IMR-90 (cell line): ENCODE measurements around the gene RPS5. TPM values are rescaled to one million over a fixed set of nuclear protein-coding genes. Genes with fewer than 3 reads are reported as not detected.

ENCODE experiments used
- ATAC-seq: fragments of 200-7000 bp; cut with Tn5 transposase; 2 replicates; pipeline ENCODE4 v1.9.1; 2020; ENCODE audit warnings: low read depth, mild to moderate bottlenecking, moderate library complexity
- BruUV-seq: library from RNA; stranded (reverse); fragments of 400-500 nt; replicated peaks from 2 replicates; lab custom pipeline; 2021; lab: Mats Ljungman, UMichigan
- CTCF ChIA-PET: fragments of 300-600 bp; formaldehyde crosslinking; extraction: SDS; loops from one replicate; lab custom pipeline; 2021; ENCODE audit warnings: antibody characterized with exemption; lab: Yijun Ruan, JAX
- POLR2A ChIA-PET: fragments of 300-600 bp; sonication (Branson Sonifier 250); formaldehyde crosslinking; loops from one replicate; lab custom pipeline; 2022; ENCODE audit warnings: antibody characterized with exemption; ENCODE audit not compliant: unreplicated experiment; lab: Charles Lee
- DNase-seq: peaks from one replicate; pipeline ENCODE4 v3.0.0; 2013
- H2AFZ ChIP-seq: replicated peaks from 2 replicates; pipeline ENCODE3; 2013; ENCODE audit warnings: low read length, mild to moderate bottlenecking; ENCODE audit not compliant: poor library complexity
- H2AK5ac ChIP-seq: 2 replicates; pipeline ENCODE4 v1.6.1; 2013; ENCODE audit warnings: low read depth, low read length, inconsistent platforms
- H2AK9ac ChIP-seq: replicated peaks from 2 replicates; pipeline ENCODE3; 2013; ENCODE audit warnings: mild to moderate bottlenecking, low read depth, low read length, moderate library complexity; ENCODE audit not compliant: poor library complexity
- H2BK120ac ChIP-seq: 2 replicates; pipeline ENCODE4 v1.6.1; 2013; ENCODE audit warnings: low read depth, low read length, inconsistent platforms
- H2BK15ac ChIP-seq: 3 replicates; pipeline ENCODE4 v1.6.1; 2013; ENCODE audit warnings: low read depth, low read length, inconsistent platforms
- H2BK20ac ChIP-seq: 2 replicates; pipeline ENCODE4 v1.6.1; 2013; ENCODE audit warnings: low read depth, mild to moderate bottlenecking, inconsistent platforms, low read length, moderate library complexity
- H2BK5ac ChIP-seq: 2 replicates; pipeline ENCODE4 v1.6.1; 2013; ENCODE audit warnings: mild to moderate bottlenecking, low read depth, low read length, inconsistent platforms; ENCODE audit not compliant: poor library complexity, severe bottlenecking
- H3K14ac ChIP-seq: replicated peaks from 2 replicates; pipeline ENCODE4 v1.6.1; 2013; ENCODE audit warnings: low read depth, low read length, inconsistent platforms
- H3K18ac ChIP-seq: 2 replicates; pipeline ENCODE4 v1.6.1; 2013; ENCODE audit warnings: low read depth, low read length, control low read depth
- H3K23ac ChIP-seq: 2 replicates; pipeline ENCODE4 v1.6.1; 2013; ENCODE audit warnings: low read depth, low read length, inconsistent platforms
- H3K27ac ChIP-seq: 2 replicates; pipeline ENCODE4 v1.5.1; 2013; ENCODE audit warnings: mild to moderate bottlenecking, control low read depth, low read length; ENCODE audit not compliant: insufficient read depth
- H3K27me3 ChIP-seq: 2 replicates; pipeline ENCODE4 v1.6.1; 2013; ENCODE audit warnings: low read length; ENCODE audit not compliant: control insufficient read depth, insufficient read depth
- H3K36me3 ChIP-seq: 2 replicates; pipeline ENCODE4 v1.6.1; 2013; ENCODE audit warnings: low read length, mixed read lengths; ENCODE audit not compliant: control insufficient read depth, insufficient read depth
- H3K4ac ChIP-seq: 2 replicates; pipeline ENCODE4 v1.6.1; 2013; ENCODE audit warnings: low read depth, low read length, inconsistent platforms
- H3K4me1 ChIP-seq: 2 replicates; pipeline ENCODE4 v1.6.1; 2013; ENCODE audit warnings: low read length, mixed read lengths; ENCODE audit not compliant: control insufficient read depth, insufficient read depth
- H3K4me2 ChIP-seq: 2 replicates; pipeline ENCODE4 v1.6.1; 2013; ENCODE audit warnings: low read depth, mild to moderate bottlenecking, control low read depth, low read length, moderate library complexity
- H3K4me3 ChIP-seq: 2 replicates; pipeline ENCODE4 v1.5.1; 2013; ENCODE audit warnings: low read depth, mild to moderate bottlenecking, control low read depth, low read length, moderate library complexity; ENCODE audit not compliant: insufficient read depth
- H3K56ac ChIP-seq: 2 replicates; pipeline ENCODE4 v1.6.1; 2013; ENCODE audit warnings: low read length, inconsistent platforms; ENCODE audit not compliant: insufficient read depth; ENCODE audit errors: extremely low read depth
- H3K79me1 ChIP-seq, 2 experiments: 2 replicates each; pipeline ENCODE4 v1.6.1; 2013; ENCODE audit warnings: low read length in 2 of 2, inconsistent platforms in 1 of 2, low read depth in 1 of 2
- H3K9ac ChIP-seq: 2 replicates; pipeline ENCODE4 v1.6.1; 2013; ENCODE audit warnings: low read depth, low read length, control low read depth
- H3K9me1 ChIP-seq: 2 replicates; pipeline ENCODE4 v1.6.1; 2013; ENCODE audit warnings: low read length, inconsistent platforms; ENCODE audit not compliant: insufficient read depth
- H3K9me3 ChIP-seq: 2 replicates; pipeline ENCODE4 v1.6.1; 2013; ENCODE audit warnings: low read length; ENCODE audit not compliant: control insufficient read depth, insufficient read depth
- H4K20me1 ChIP-seq: 2 replicates; pipeline ENCODE4 v1.6.1; 2013; ENCODE audit warnings: low read length, inconsistent platforms; ENCODE audit not compliant: insufficient read depth
- H4K5ac ChIP-seq: 2 replicates; pipeline ENCODE4 v1.6.1; 2013; ENCODE audit warnings: mild to moderate bottlenecking, low read depth, low read length, control low read depth
- H4K8ac ChIP-seq, 2 experiments: 2 replicates each; pipeline ENCODE4 v1.6.1; 2013; ENCODE audit warnings: low read depth in 2 of 2, low read length in 2 of 2, control low read depth in 1 of 2, inconsistent platforms in 1 of 2
- H4K91ac ChIP-seq: 2 replicates; pipeline ENCODE4 v1.6.1; 2013; ENCODE audit warnings: low read depth, low read length, inconsistent platforms; ENCODE audit not compliant: insufficient read depth
- CEBPB ChIP-seq: IDR thresholded peaks from 2 replicates; pipeline ENCODE4 v1.6.1; 2012; ENCODE audit warnings: low read depth, low read length, improper control_type of control experiment
- CHD1 ChIP-seq: IDR thresholded peaks from 2 replicates; pipeline ENCODE4 v1.6.1; 2012; ENCODE audit warnings: low read depth, low read length, improper control_type of control experiment
- MAFK ChIP-seq: IDR thresholded peaks from 2 replicates; pipeline ENCODE4 v1.6.1; 2012; ENCODE audit warnings: low read depth, low read length, improper control_type of control experiment
- NFE2L2 ChIP-seq: fragments of 150-350 bp; IDR thresholded peaks from 2 replicates; pipeline ENCODE4 v1.6.1; 2016; ENCODE audit warnings: low read depth, mild to moderate bottlenecking, low read length
- POLR2A ChIP-seq: IDR thresholded peaks from 2 replicates; pipeline ENCODE4 v1.6.1; 2012; ENCODE audit warnings: mild to moderate bottlenecking, low read depth, low read length
- RCOR1 ChIP-seq: IDR thresholded peaks from 2 replicates; pipeline ENCODE4 v1.6.1; 2012; ENCODE audit warnings: mild to moderate bottlenecking, low read length, improper control_type of control experiment; ENCODE audit not compliant: insufficient replicate concordance
- RFX5 ChIP-seq: IDR thresholded peaks from 2 replicates; pipeline ENCODE4 v1.8.0; 2012; ENCODE audit warnings: low read depth, mild to moderate bottlenecking, low read length, moderate library complexity
- SMC3 ChIP-seq: fragments of 150-350 bp; IDR thresholded peaks from 2 replicates; pipeline ENCODE4 v1.6.1; 2016; ENCODE audit warnings: low read depth, mild to moderate bottlenecking, antibody characterized with exemption, low read length, moderate library complexity
- WGBS, 2 experiments: methylation state at CpG; one replicate each; pipeline versions ENCODE4 v1.1.5 to v1.1.7; 2013; ENCODE audit warnings: missing lambda C conversion rate in 2 of 2; ENCODE audit not compliant: insufficient read length in 1 of 2; ENCODE audit errors: extremely low coverage in 2 of 2; 5-methylcytosine and 5-hydroxymethylcytosine counted together
- dilution Hi-C: fragments of 300-500 bp; cut with HindIII; formaldehyde crosslinking; loops from one replicate; pipeline ENCODE4 v1.14.3; 2018; ENCODE audit warnings: low sequenced_read_pairs; ENCODE audit not compliant: unreplicated experiment
- in situ Hi-C: fragments of 300-500 bp; cut with MboI; formaldehyde crosslinking; loops from 3 replicates; pipeline ENCODE4 v1.14.3; 2019; ENCODE audit warnings: low sequenced_read_pairs, inconsistent platforms, mixed read lengths
- intact Hi-C: fragments of 100-400 bp; cut with micrococcal nuclease; formaldehyde crosslinking; loops from 2 replicates; pipeline ENCODE4 v1.10.0; 2022
- polyA plus RNA-seq, 3 experiments: library from polyadenylated mRNA; depleted of rRNA; stranded (reverse); fragments of >200 nt; gene quantifications; 2 replicates each; pipeline ENCODE4 v1.2.3, GENCODE V29; 2012; ENCODE audit warnings: low replicate concordance in 1 of 3
- total RNA-seq: library from RNA; depleted of rRNA; stranded (reverse); fragments of >200 nt; gene quantifications from 2 replicates; pipeline ENCODE4 v1.2.3, GENCODE V29; 2012
- TF ChIP-seq, protein P1 (sequence below): conservative IDR thresholded peaks from 2 replicates; pipeline ENCODE4 v1.5.1; 2012; ENCODE audit warnings: mild to moderate bottlenecking, low read depth, low read length, improper control_type of control experiment
- TF ChIP-seq, protein P2 (sequence below): fragments of 150-350 bp; IDR thresholded peaks from 2 replicates; pipeline ENCODE4 v1.6.1; 2016; ENCODE audit warnings: low read depth, mild to moderate bottlenecking, low read length, moderate library complexity, borderline replicate concordance
- TF ChIP-seq, protein P3 (sequence below): fragments of 150-350 bp; IDR thresholded peaks from 2 replicates; pipeline ENCODE4 v1.6.1; 2017; ENCODE audit warnings: mild to moderate bottlenecking, antibody characterized with exemption, low read length, low read depth

Gene RPS5
- total and polyA plus RNA-seq, 2 of the 4 experiments (the other 2 are of a cell fraction) = 3,265 to 5,858 TPM

DNA sequence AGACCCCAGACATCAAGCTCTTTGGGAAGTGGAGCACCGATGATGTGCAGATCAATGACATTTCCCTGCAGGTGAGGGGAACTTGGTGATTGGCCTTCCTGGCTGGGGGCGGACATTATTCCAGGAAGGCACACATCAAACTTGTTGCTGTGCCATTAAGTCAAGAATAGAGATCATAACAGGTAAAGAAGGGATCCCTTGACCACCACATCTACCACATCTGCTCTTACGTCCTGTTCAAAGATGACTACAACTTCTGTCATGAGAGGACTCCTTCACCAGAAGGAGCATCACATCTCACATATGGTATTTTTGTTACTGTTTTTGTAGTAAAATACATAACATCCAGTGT, 1.1 kb downstream of the RPS5 start:
- Histone ChIP-seq H3K4me1 (peaks cover 9% of the 10 kb centered on the region), H3K36me3 (peaks cover 11% of the 10 kb centered on the region), H3K4me2 (peak overlapping the region; percentile 97), H2AFZ (no peak overlapping the region), H2BK20ac (no peak overlapping the region), H2AK5ac (no peak overlapping the region), H3K14ac (no peak overlapping the region), H4K8ac (no peak overlapping the region), H3K4me3 (peak overlapping the region; percentile 61), H2AK9ac (peak overlapping the region; percentile 62), H3K4ac (no peak overlapping the region), H3K9me3 (no peaks in the 10 kb centered on the region), H3K9me1 (peaks cover 21% of the 10 kb centered on the region), H3K23ac (no peak overlapping the region), H4K5ac (no peak overlapping the region), H2BK5ac (no peak overlapping the region), H3K27ac (no peak overlapping the region), H3K18ac (no peak overlapping the region), H4K91ac (no peak overlapping the region), H2BK120ac (no peak overlapping the region), H3K79me1 (peaks cover 19 to 58% of the 10 kb centered on the region in 2 experiments), H4K20me1 (peaks cover 42% of the 10 kb centered on the region), H3K27me3 (no peaks in the 10 kb centered on the region), H3K9ac (peak overlapping the region; percentile 93; the same call in 1 of the 2 replicates), H2BK15ac (no peak overlapping the region), H3K56ac (no peak overlapping the region)
- dilution Hi-C loops = no loop called here
- DNase-seq (no peak), ATAC-seq (no peak)
- intact Hi-C loops = no loop called here
- WGBS, 2 experiments = no CpG with 5 or more reads among the region's 3 CpGs
- ChIA-PET CTCF (no interaction called here), POLR2A (no interaction called here)
- no TSS peak for BruUV-seq
- in situ Hi-C loops = no loop called here
- no peak for TF ChIP-seq MAFK
- no peak for TF ChIP-seq SMC3
- TF ChIP-seq, protein P1, sequence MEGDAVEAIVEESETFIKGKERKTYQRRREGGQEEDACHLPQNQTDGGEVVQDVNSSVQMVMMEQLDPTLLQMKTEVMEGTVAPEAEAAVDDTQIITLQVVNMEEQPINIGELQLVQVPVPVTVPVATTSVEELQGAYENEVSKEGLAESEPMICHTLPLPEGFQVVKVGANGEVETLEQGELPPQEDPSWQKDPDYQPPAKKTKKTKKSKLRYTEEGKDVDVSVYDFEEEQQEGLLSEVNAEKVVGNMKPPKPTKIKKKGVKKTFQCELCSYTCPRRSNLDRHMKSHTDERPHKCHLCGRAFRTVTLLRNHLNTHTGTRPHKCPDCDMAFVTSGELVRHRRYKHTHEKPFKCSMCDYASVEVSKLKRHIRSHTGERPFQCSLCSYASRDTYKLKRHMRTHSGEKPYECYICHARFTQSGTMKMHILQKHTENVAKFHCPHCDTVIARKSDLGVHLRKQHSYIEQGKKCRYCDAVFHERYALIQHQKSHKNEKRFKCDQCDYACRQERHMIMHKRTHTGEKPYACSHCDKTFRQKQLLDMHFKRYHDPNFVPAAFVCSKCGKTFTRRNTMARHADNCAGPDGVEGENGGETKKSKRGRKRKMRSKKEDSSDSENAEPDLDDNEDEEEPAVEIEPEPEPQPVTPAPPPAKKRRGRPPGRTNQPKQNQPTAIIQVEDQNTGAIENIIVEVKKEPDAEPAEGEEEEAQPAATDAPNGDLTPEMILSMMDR = no peak
- TF ChIP-seq, protein P2, sequence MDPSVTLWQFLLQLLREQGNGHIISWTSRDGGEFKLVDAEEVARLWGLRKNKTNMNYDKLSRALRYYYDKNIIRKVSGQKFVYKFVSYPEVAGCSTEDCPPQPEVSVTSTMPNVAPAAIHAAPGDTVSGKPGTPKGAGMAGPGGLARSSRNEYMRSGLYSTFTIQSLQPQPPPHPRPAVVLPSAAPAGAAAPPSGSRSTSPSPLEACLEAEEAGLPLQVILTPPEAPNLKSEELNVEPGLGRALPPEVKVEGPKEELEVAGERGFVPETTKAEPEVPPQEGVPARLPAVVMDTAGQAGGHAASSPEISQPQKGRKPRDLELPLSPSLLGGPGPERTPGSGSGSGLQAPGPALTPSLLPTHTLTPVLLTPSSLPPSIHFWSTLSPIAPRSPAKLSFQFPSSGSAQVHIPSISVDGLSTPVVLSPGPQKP = no peak
- TF ChIP-seq POLR2A = no peak
- no peak for TF ChIP-seq CHD1
- TF ChIP-seq RFX5 = no peak
- TF ChIP-seq CEBPB = no peak
- TF ChIP-seq RCOR1 = no peak
- no peak for TF ChIP-seq NFE2L2
- TF ChIP-seq, protein P3, sequence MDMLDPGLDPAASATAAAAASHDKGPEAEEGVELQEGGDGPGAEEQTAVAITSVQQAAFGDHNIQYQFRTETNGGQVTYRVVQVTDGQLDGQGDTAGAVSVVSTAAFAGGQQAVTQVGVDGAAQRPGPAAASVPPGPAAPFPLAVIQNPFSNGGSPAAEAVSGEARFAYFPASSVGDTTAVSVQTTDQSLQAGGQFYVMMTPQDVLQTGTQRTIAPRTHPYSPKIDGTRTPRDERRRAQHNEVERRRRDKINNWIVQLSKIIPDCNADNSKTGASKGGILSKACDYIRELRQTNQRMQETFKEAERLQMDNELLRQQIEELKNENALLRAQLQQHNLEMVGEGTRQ = no peak
